ENCODE measurements around the gene MYO1E. TPM values are rescaled to one million over a fixed set of nuclear protein-coding genes. Genes with fewer than 3 reads are reported as not detected.

The MYO1E gene
- total RNA-seq, 1 experiment from 2014 or later, result 68.8 TPM

DNA sequence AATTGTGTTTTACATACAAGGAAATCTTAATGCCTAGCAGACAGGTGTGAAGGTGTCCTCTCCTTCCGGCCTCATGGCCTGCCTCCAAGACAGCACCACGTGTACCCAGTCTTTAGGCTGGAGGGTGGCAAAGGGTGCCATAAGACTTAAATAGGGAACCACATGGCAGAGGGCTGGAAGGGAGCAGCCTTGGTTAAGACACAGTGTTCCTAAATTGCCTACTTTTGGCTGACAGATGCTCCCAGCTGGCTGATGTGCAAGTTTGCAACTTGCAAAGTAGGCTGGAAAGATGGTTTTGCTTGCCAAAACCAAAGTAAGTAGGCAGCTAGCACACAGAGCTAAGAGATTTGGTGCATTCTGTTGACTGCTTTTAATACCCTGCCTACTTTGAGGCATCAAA is 222.5 kb downstream of the MYO1E start:
- Histone ChIP-seq H2AFZ (ENCODE audit: low read length) (no peak overlapping the region), H3K9me3 (ENCODE audit: low read length) (no peaks in the 10 kb centered on the region), H3K27ac (ENCODE audit: low read length) (no peak overlapping the region), H4K20me1 (ENCODE audit: low read length) (no peaks in the 10 kb centered on the region), H3K4me3 (ENCODE audit: low read length) (no peak overlapping the region), H3K9ac (ENCODE audit: low read length) (no peak overlapping the region), H3K9me2 (replicated peaks; ENCODE audit: low read length) (no peaks in the 10 kb centered on the region), H3K36me3 (ENCODE audit: low read depth, low read length) (peaks cover 16% of the 10 kb centered on the region), H3K4me1 (ENCODE audit: insufficient read depth, low read length) (no peaks in the 10 kb centered on the region), H3K4me2 (ENCODE audit: low read length) (no peak overlapping the region), H3K27me3 (ENCODE audit: low read length) (no peaks in the 10 kb centered on the region), H3K79me2 (ENCODE audit: low read length) (no peaks in the 10 kb centered on the region), H3F3A (ENCODE audit: low read length, unreplicated experiment) (no peaks in the 10 kb centered on the region)
- POLR2A ChIA-PET (ENCODE audit: unreplicated experiment), result no interaction called here
- CTCF ChIA-PET, result no interaction called here
- DNase-seq, result no peak
- BruUV-seq (replicated peaks), result no TSS peak
- no peak for ATAC-seq
- intact Hi-C loops (cut with micrococcal nuclease), result no loop called here
- TF ChIP-seq, protein P1, sequence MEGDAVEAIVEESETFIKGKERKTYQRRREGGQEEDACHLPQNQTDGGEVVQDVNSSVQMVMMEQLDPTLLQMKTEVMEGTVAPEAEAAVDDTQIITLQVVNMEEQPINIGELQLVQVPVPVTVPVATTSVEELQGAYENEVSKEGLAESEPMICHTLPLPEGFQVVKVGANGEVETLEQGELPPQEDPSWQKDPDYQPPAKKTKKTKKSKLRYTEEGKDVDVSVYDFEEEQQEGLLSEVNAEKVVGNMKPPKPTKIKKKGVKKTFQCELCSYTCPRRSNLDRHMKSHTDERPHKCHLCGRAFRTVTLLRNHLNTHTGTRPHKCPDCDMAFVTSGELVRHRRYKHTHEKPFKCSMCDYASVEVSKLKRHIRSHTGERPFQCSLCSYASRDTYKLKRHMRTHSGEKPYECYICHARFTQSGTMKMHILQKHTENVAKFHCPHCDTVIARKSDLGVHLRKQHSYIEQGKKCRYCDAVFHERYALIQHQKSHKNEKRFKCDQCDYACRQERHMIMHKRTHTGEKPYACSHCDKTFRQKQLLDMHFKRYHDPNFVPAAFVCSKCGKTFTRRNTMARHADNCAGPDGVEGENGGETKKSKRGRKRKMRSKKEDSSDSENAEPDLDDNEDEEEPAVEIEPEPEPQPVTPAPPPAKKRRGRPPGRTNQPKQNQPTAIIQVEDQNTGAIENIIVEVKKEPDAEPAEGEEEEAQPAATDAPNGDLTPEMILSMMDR (conservative IDR thresholded peaks at IDR 0.05; ENCODE audit: low read depth, low read length), result no peak
- TF ChIP-seq EZH2phosphoT487 (IDR thresholded peaks at IDR 0.05; ENCODE audit: borderline replicate concordance, low read length) (no peak), EZH2 (IDR thresholded peaks at IDR 0.05; ENCODE audit: low read length, unreplicated experiment) (no peak)

DNA sequence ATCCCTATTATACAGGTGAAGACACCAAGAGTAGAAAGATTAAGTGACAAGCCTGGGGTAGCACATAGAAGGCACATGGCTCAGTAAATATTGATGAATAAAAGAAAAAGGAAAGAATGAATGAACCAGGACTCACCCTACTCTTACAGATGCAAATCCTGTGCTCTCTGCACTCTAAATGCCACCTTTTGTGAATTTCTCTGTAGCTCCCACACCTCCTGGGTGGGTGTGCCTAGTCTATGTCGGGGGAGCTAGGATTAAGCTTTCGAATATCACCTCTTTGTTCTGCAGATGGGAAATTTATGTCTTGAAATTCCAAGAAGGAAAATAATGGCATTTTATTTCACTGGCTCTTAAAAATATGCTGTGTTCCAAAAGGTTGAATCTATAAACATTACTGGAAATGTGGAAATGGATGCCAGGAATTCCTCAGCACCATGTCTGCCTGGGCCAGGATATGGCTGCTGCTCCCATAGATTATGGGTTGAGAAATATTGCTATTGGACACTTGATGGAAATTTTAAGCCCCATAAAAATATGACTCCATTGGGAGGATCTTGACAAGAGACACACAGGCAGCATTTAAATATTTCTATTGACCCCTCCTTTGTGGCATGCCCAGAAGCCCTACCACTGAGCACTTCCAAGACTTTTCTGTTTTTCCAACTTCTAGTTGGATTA is 224.4 kb downstream of the MYO1E start:
- no peak overlapping the region for H3K4me2 ChIP-seq (ENCODE audit: low read length)
- no peak overlapping the region for H3K9ac ChIP-seq (ENCODE audit: low read length)
- TF ChIP-seq, protein P1 (conservative IDR thresholded peaks at IDR 0.05; ENCODE audit: low read depth, low read length), result no peak
- TF ChIP-seq EZH2 (IDR thresholded peaks at IDR 0.05; ENCODE audit: low read length, unreplicated experiment) (no peak), EZH2phosphoT487 (IDR thresholded peaks at IDR 0.05; ENCODE audit: borderline replicate concordance, low read length) (no peak)
- no peak overlapping the region for H3K27ac ChIP-seq (ENCODE audit: low read length)
- DNase-seq (no peak), ATAC-seq (peak; percentile 38)
- H3K4me1 ChIP-seq (ENCODE audit: insufficient read depth, low read length), result no peaks in the 10 kb centered on the region
- intact Hi-C loops (cut with micrococcal nuclease), result no loop called here
- peaks cover 16% of the 10 kb centered on the region for H3K36me3 ChIP-seq (ENCODE audit: low read depth, low read length)
- no peaks in the 10 kb centered on the region for H3K79me2 ChIP-seq (ENCODE audit: low read length)
- H3K27me3 ChIP-seq (ENCODE audit: low read length), result no peaks in the 10 kb centered on the region
- CTCF ChIA-PET, result no interaction called here
- no peak overlapping the region for H3K4me3 ChIP-seq (ENCODE audit: low read length)
- no peaks in the 10 kb centered on the region for H3F3A ChIP-seq (ENCODE audit: low read length, unreplicated experiment)
- BruUV-seq (replicated peaks), result no TSS peak
- no peak overlapping the region for H2AFZ ChIP-seq (ENCODE audit: low read length)
- H4K20me1 ChIP-seq (ENCODE audit: low read length), result no peaks in the 10 kb centered on the region
- POLR2A ChIA-PET (ENCODE audit: unreplicated experiment), result no interaction called here
- no peaks in the 10 kb centered on the region for H3K9me2 ChIP-seq (replicated peaks; ENCODE audit: low read length)
- H3K9me3 ChIP-seq (ENCODE audit: low read length), result no peaks in the 10 kb centered on the region

DNA sequence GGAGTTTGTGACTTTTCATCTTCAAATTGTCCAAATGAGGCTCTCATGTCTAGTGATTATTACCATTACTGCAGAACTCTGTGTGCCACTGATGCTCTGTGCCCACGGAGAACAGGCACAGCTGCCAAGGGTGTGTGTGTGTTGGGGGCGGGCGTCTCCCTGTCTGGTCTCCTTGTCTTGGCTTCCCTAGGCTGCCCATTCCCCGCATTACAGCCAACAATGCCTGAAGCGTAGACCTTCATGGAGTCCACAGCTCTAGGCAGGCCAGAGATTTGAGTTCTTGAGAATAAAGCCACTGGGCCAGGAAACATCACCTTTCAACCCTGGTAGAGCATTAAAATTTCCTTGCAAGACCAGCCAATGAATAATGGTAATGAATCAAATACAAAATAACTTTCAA is 225.0 kb downstream of the MYO1E start:
- no peak for ATAC-seq
- Histone ChIP-seq H3K79me2 (ENCODE audit: low read length) (no peaks in the 10 kb centered on the region), H3K9ac (ENCODE audit: low read length) (no peak overlapping the region), H2AFZ (ENCODE audit: low read length) (no peak overlapping the region), H3K9me3 (ENCODE audit: low read length) (no peaks in the 10 kb centered on the region), H4K20me1 (ENCODE audit: low read length) (no peaks in the 10 kb centered on the region), H3K9me2 (replicated peaks; ENCODE audit: low read length) (no peaks in the 10 kb centered on the region), H3K4me2 (ENCODE audit: low read length) (no peak overlapping the region), H3F3A (ENCODE audit: low read length, unreplicated experiment) (no peaks in the 10 kb centered on the region), H3K4me1 (ENCODE audit: insufficient read depth, low read length) (no peaks in the 10 kb centered on the region), H3K27ac (ENCODE audit: low read length) (no peak overlapping the region), H3K27me3 (ENCODE audit: low read length) (no peaks in the 10 kb centered on the region), H3K36me3 (ENCODE audit: low read depth, low read length) (peaks cover 11% of the 10 kb centered on the region), H3K4me3 (ENCODE audit: low read length) (no peak overlapping the region)
- CTCF ChIA-PET, result no interaction called here
- no TSS peak for BruUV-seq (replicated peaks)
- DNase-seq, result no peak
- TF ChIP-seq EZH2phosphoT487 (IDR thresholded peaks at IDR 0.05; ENCODE audit: borderline replicate concordance, low read length), result no peak
- no peak for TF ChIP-seq EZH2 (IDR thresholded peaks at IDR 0.05; ENCODE audit: low read length, unreplicated experiment)
- TF ChIP-seq, protein P1 (conservative IDR thresholded peaks at IDR 0.05; ENCODE audit: low read depth, low read length), result no peak
- intact Hi-C loops (cut with micrococcal nuclease), result no loop called here
- POLR2A ChIA-PET (ENCODE audit: unreplicated experiment), result no interaction called here
